RWPE1 (cell line): ENCODE data around the gene SREBF1.
A peak's percentile ranks its signal among the peaks of the same experiment; 100 is the strongest.

Experiments used
- CTCF ChIA-PET: fragments of 350-600 bp; sonication (Branson Sonifier 250); formaldehyde crosslinking; extraction: SDS; loops from one replicate; lab custom pipeline; 2021; lab: Yijun Ruan, JAX
- POLR2A ChIA-PET: fragments of 400-600 bp; formaldehyde crosslinking; extraction: SDS; loops from one replicate; lab custom pipeline; 2020; ENCODE audit warnings: antibody characterized with exemption; ENCODE audit not compliant: low non-redundant PET; lab: Yijun Ruan, JAX
- DNase-seq: peaks from one replicate; pipeline ENCODE4 v3.0.0; 2012; ENCODE audit warnings: low spot score
- H3K27ac ChIP-seq: fragments of 450-650 bp; 2 replicates; pipeline ENCODE4 v1.5.1; 2017
- TF ChIP-seq, protein P1 (sequence below): fragments of 450-650 bp; conservative IDR thresholded peaks from 2 replicates; pipeline ENCODE4 v1.5.1; 2017; ENCODE audit warnings: low read depth, mild to moderate bottlenecking

Gene SREBF1

DNA sequence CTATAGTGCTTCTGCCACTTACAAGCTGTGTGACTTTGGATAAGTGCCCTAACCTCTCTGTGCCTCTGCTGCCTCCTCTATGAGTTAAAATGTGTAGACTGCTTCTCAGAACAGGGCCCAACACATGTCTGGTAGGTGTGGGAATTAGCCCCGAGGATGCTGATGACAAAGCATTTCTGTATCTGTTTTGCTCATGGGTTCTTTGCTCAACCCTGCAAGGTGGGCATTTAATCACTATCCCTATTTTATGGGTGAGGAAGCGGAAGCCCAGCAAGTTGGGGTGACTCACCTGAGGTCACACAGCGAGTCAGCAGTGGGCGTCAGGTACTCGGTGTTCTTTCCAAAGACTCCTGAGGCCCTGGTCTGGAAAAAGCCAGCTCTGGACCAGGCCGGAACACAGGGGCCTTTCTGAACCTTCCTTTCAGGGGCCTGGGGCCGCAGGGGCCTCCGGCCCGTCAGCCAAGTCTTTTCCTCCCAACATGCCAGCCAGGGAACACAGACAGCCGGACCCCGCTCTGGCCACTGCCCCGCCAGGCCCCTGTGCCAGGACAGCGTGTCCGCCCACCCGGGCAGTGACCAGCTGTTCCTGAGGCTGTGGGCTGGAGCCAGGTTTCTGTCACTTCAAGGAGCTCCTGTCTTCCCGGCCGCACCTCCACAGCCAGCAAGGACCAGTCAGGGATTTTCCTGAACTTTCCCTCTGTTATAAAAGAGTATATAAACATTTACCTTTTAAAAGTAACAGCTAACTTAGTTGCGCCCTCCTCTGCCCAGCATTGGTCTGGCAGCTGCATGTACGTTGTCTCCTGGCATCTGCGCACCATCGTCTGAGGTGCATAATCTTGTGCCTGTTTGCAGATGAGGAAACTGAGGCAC, 62.5 kb downstream of the SREBF1 start:
- CTCF ChIA-PET = interaction anchor here (0.5 to 1.8 kb wide), 13 partner anchors 8 to 93 kb away, joined by 3 to 8 read pairs (median 4); partner anchors contain the start of gene RAI1
- POLR2A ChIA-PET = interaction anchor here (0.6 kb wide), 1 partner anchor 17 kb away, joined by 4 read pairs; no protein-coding TSS in a partner anchor
- peak; percentile 78 for DNase-seq
- TF ChIP-seq, protein P1, sequence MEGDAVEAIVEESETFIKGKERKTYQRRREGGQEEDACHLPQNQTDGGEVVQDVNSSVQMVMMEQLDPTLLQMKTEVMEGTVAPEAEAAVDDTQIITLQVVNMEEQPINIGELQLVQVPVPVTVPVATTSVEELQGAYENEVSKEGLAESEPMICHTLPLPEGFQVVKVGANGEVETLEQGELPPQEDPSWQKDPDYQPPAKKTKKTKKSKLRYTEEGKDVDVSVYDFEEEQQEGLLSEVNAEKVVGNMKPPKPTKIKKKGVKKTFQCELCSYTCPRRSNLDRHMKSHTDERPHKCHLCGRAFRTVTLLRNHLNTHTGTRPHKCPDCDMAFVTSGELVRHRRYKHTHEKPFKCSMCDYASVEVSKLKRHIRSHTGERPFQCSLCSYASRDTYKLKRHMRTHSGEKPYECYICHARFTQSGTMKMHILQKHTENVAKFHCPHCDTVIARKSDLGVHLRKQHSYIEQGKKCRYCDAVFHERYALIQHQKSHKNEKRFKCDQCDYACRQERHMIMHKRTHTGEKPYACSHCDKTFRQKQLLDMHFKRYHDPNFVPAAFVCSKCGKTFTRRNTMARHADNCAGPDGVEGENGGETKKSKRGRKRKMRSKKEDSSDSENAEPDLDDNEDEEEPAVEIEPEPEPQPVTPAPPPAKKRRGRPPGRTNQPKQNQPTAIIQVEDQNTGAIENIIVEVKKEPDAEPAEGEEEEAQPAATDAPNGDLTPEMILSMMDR = peak; percentile 40
- H3K27ac ChIP-seq = peak overlapping the region; percentile 84

DNA sequence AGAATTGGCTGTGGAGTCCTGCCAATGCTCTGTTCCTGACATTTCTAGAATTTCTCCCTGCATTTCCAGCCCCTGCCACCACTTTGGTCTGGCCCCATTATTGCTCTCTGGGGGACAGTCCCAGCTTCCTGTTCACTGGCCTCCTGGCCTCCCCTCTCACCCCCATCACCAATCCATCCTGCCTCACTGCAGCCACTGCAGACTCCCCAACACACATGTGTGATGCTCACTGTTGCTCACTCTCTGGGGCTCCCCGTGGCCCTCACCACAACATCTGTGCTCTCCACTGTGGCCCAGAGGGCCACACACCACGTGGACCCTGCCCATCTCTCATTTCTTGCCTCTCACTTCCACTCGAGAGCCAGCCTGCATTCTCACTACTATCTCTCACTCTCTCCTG, 64.6 kb downstream of the SREBF1 start:
- H3K27ac ChIP-seq = peak overlapping the region; percentile 84
- DNase-seq = no peak
- POLR2A ChIA-PET = no interaction called here
- CTCF ChIA-PET = no interaction called here
- TF ChIP-seq, protein P1 = no peak

DNA sequence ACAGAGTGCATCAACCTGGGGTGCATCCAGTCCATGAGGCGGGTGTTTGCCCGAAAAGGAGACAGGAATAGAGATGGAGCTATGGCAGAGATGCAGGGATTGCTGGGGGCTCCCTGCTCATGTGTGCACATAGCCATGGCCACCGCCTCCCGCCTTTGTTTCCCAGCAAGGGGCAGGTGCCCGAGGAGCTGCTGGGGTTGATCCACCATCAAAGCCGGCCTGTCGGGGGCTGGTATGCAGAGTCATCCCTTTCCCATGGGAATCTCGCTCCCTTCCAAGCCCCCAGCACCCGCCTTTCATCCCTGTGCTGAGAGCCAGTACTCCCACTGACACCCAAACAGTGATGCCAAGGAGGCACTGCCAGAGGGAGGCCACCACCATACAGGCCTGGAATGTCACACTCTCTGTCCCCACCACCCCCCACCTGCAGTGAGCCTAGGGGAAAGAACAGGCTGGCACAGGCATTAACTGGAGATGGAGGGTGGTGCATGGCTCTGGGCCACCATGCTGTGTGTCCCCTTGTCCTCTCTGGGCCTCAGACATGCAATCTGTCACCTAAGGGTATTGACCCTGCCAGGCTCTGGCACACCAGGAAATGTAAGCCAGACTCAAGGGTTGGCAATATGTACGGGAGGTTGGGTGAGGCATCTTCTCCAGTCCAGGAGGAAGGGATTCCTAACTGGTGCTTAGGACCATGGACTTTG, 65.1 kb downstream of the SREBF1 start:
- CTCF ChIA-PET = no interaction called here
- POLR2A ChIA-PET = no interaction called here
- TF ChIP-seq, protein P1 = no peak
- no peak for DNase-seq
- H3K27ac ChIP-seq = peak overlapping the region; percentile 84

DNA sequence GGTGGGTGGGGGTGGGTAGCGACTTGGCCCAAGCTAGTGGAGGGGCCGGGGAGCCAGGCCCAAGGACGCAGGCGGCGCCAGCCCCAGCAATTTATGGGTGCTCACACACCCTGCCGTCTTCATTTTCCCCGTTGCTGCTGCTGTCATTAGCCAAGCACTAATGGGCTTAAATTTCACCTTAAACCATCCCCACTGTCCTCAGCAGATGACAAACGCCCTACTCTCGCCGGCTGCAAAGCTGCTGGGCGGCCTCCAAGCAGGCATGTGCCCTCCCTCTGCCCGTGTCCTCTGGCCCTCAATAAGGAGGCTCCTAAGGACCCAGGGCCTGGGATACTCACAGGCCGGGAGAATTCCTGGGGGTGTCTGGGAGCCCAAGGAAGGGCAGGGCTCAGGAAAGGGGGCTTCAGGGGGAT, 66.1 kb downstream of the SREBF1 start:
- H3K27ac ChIP-seq = peak overlapping the region; percentile 84
- TF ChIP-seq, protein P1 = no peak
- CTCF ChIA-PET = interaction anchor here (0.6 to 0.7 kb wide), 2 partner anchors 20 to 25 kb away, joined by 3 to 4 read pairs; no protein-coding TSS in a partner anchor
- no peak for DNase-seq
- POLR2A ChIA-PET = no interaction called here

DNA sequence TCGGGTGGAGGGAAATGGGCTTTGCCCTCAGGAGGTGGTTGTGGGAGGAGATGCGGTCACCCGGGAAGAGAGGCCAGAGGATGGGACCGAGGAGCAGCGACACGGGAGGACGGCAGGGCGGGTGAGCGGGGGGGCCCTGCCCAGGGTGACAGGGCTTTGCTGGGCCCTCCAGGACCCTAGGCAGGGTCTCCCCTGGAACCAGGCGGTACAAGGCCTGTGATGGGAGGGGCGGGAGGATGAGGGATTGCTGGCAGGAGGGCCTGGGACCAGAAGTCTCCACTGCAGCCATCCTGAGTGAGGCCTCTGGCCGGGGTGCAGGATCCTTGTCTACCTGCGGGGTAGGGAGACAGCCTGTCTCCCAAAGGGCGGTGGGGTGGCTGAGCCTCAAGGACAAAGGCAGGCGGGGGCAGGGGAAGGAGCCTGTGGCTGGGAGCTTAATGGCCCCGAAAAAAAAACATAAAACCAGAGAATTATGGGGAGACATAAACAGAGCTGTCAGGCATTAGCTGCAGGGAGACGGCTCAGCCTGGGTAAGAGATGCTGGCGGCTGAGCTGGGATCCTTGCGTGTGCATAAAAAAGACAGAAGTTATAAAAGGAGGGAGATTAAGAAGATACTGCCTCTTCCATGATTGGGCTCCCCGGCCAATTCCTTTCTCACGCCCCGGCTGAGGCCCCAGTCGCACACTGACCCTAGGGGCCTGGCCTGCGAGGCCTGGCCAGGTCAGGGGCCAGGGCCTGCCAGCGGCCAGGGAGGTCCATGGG, 66.7 kb downstream of the SREBF1 start:
- peak overlapping the region; percentile 84 for H3K27ac ChIP-seq
- ChIA-PET POLR2A (no interaction called here), CTCF (no interaction called here)
- TF ChIP-seq, protein P1 = no peak
- no peak for DNase-seq
